Urothelium cell line (cell line): Measurements from ENCODE around the gene HBB.

Source experiments
- DNase-seq: peaks from one replicate; pipeline ENCODE4 v3.0.0; 2011; ENCODE audit warnings: low spot score, mixed read lengths
- FAIRE-seq: peaks from 2 replicates; lab custom pipeline; 2011; peaks lifted over from hg19 to GRCh38; lab: Jason Lieb, UNC

Gene HBB

GRCh38 chr11:5229356-5229755 lies 2.5 kb upstream of the HBB start:
- FAIRE-seq = no peak
- DNase-seq = no peak

- FAIRE-seq = no peak
- no peak for DNase-seq
Observed at GRCh38 chr11:5228124-5228523, 1.3 kb upstream of the HBB start.

- no peak for FAIRE-seq
- no peak for DNase-seq
Observed at GRCh38 chr11:5227681-5228080, 810 bp upstream of the HBB start.

DNA sequence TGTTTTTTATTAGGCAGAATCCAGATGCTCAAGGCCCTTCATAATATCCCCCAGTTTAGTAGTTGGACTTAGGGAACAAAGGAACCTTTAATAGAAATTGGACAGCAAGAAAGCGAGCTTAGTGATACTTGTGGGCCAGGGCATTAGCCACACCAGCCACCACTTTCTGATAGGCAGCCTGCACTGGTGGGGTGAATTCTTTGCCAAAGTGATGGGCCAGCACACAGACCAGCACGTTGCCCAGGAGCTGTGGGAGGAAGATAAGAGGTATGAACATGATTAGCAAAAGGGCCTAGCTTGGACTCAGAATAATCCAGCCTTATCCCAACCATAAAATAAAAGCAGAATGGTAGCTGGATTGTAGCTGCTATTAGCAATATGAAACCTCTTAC lies 1.4 kb downstream of the HBB start:
- no peak for DNase-seq
- no peak for FAIRE-seq

DNA sequence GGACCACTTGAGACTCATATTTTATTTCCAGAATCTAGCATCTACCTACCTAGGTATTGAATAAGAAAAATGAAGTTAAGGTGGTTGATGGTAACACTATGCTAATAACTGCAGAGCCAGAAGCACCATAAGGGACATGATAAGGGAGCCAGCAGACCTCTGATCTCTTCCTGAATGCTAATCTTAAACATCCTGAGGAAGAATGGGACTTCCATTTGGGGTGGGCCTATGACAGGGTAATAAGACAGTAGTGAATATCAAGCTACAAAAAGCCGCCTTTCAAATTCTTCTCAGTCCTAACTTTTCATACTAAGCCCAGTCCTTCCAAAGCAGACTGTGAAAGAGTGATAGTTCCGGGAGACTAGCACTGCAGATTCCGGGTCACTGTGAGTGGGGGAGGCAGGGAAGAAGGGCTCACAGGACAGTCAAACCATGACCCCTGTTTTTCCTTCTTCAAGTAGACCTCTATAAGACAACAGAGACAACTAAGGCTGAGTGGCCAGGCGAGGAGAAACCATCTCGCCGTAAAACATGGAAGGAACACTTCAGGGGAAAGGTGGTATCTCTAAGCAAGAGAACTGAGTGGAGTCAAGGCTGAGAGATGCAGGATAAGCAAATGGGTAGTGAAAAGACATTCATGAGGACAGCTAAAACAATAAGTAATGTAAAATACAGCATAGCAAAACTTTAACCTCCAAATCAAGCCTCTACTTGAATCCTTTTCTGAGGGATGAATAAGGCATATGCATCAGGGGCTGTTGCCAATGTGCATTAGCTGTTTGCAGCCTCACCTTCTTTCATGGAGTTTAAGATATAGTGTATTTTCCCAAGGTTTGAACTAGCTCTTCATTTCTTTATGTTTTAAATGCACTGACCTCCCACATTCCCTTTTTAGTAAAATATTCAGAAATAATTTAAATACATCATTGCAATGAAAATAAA lies 2.1 kb downstream of the HBB start:
- FAIRE-seq (no peak), DNase-seq (no peak)

DNA sequence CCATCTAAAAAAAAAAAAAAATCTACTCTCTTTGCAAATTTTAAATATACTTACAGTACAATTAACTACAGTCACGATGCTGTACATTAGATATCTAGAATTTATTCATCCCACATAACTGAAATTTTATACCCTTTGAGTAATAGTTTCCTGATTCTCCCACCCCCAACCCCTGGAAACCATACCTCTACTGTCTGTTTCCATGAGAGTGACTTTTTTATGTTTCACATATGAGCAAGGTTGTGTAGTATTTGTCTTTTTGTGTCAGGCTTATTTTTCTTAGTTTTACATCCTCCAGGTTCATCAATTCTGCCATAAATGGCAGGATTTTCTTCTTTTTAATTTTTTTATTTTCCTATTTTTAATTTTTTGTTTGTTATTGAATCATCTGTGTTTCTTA lies 3.2 kb downstream of the HBB start:
- DNase-seq (no peak), FAIRE-seq (no peak)

DNA sequence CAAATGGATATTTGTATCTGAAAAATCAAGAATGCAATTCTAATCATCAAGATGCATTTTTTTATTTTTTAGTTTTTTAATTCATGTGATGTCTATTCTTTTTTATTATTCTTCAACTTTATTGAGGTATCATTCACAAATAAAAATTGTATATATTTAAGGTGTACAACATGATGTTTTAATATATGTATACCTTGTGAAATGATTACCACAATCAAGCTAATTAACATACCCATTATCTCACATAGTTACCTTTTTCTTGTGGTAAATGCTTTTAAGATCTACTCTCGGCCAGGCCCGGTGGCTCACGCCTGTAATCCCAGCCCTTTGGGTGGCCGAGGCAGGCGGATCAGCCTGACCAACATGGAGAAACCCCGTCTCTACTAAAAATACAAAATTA lies 3.7 kb downstream of the HBB start:
- no peak for FAIRE-seq
- DNase-seq = no peak

DNA sequence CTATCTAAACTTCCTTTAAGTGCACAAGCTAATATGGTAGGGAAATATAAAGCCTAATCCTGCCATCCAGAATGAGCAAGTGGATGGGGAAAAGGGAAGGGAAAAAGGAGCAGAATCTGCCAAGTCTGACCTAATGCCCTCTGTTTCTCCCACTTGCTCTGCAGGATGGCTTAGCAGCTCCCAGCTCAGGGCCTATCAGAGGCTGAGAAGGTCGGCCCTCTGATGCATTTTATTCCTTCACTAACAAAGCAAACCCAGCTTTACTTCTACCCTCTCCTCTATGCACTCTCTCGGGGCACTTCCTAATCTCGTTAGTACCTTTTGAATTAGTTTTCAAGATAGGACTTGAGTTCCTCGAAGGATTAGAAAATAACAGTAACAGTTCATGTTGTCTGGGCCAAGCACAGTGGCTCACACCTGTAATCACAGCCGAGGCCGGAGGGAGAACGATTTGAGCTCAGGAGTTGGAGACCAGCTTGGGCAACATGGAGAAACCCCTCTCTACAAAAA lies 16.4 kb downstream of the HBB start:
- FAIRE-seq (no peak), DNase-seq (no peak)

DNA sequence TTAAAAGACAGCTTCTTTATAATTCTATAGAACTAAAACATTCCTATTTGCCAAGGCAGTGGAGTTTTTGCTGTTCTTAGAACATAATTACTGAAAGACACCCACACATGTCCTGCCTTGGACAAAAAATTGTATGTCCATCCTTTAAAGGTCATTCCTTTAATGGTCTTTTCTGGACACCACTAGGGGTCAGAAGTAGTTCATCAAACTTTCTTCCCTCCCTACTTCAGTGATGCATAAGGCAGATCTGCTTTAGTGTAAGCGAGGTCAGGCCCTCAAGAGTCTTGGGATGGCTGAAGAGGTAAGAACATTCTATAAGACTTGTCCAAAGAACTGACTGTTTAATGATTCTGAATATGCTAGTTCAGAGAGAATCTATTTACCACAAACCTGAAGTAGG lies 22.1 kb downstream of the HBB start:
- DNase-seq (peak; percentile 47), FAIRE-seq (no peak)

DNA sequence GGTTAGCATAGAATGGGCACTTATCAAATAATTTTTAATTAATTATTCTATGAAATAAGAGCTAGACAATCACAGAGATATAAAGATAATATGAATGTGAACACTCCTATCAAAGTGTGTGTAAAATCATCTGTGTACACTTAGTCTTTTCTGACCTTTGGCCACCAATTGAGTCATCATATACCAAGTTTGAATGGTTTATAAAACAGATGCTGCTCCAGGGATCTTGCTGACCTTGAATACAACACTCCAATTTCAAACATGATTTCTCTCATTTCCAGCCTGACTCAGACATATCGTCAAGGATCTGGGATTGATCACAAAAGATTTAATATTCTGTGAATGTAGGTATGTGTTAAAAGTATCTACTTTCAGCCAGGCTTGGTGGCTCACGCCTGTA lies 23.5 kb downstream of the HBB start:
- no peak for DNase-seq
- FAIRE-seq = no peak

DNA sequence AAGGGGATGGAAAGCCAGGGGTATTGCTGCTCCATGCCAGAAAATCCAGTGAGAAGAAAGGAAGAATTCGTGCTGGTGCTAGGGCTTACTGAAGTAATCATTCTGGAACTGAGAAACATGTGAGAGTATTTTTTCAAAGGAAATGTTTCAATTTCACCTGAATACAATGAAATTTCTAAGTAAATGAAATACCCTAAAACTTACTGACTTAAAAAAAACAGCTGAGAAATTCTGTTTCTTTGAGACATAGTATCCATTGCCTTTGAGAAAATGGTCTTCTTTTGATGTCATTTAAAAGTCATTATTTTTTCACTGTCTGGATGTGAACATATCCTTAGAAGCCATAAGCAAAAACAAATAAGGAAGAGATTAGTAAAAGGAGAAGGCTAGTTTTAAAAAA lies 26.3 kb downstream of the HBB start, which contains the start of gene OR51V1:
OR51V1 (minus strand) TSS at position 101 of the 400 bp plus-strand sequence; CDS start at position 101, 0 bp downstream.
- no peak for FAIRE-seq
- DNase-seq = no peak

GRCh38 chr11:5198285-5198684 lies 28.6 kb downstream of the HBB start:
- FAIRE-seq = no peak
- no peak for DNase-seq

DNA sequence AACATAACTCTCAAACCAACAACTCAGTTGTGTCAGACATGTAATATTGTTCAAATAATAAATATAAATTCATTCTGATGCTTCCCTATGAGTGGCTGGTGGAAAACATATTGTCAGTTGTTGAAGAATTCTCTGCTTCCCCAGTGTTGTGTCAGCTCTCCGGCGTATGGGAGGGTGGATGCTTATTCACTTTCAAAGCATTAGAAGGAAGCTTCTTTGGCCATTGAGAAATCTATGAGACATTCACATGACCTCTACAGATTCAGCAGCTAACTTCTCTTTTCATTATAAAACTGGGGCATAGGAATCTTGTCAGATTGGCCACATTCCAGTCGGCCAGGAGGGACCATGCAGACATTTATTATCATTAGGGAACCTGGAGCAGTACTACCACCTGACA lies 29.3 kb downstream of the HBB start:
- no peak for DNase-seq
- no peak for FAIRE-seq

GRCh38 chr11:5196731-5197130 lies 30.1 kb downstream of the HBB start:
- DNase-seq (no peak), FAIRE-seq (no peak)

- FAIRE-seq = no peak
- no peak for DNase-seq
Observed at GRCh38 chr11:5196067-5196466, 30.8 kb downstream of the HBB start.

GRCh38 chr11:5192738-5193137 lies 34.1 kb downstream of the HBB start:
- no peak for DNase-seq
- FAIRE-seq = no peak

GRCh38 chr11:5188201-5188600 lies 38.7 kb downstream of the HBB start:
- FAIRE-seq = no peak
- DNase-seq = no peak

DNA sequence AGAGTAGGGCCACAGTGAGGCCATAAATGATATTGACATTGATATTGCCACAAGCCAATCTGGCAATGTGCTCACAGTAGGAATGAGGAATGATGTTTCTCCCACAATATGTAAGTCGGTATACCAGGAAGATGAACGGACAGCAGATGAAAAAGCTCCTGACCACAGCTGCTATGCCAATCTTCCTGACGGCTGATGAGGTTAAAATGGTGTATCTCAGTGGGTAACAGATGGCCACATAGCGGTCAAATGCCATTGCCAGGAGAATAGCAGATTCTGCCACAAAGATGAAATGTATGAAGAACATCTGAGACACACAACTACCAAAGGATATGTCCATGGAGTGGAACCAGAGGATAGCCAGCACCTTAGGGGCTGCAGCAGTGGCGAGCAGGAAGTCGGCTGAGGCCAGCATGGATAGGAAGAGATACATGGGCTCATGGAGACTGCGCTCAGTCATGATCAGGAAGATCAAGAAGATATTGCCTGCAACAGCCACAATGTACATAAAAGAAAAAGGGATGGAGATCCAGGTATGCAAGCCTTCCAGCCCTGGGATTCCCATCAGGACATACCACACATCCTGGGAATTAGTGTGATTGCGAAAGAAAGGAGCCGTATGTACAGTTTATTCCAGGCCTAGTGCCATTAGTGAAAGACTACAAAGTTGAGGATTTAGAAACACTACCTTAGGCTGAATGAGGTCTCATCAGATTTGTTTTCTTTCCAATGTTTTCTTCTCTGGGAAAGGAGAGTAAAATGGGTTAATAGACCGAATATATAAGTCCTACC lies 48.6 kb downstream of the HBB start:
- FAIRE-seq (no peak), DNase-seq (no peak)
